ENCODE data around the gene PLA2G6.

The PLA2G6 gene, protein sequence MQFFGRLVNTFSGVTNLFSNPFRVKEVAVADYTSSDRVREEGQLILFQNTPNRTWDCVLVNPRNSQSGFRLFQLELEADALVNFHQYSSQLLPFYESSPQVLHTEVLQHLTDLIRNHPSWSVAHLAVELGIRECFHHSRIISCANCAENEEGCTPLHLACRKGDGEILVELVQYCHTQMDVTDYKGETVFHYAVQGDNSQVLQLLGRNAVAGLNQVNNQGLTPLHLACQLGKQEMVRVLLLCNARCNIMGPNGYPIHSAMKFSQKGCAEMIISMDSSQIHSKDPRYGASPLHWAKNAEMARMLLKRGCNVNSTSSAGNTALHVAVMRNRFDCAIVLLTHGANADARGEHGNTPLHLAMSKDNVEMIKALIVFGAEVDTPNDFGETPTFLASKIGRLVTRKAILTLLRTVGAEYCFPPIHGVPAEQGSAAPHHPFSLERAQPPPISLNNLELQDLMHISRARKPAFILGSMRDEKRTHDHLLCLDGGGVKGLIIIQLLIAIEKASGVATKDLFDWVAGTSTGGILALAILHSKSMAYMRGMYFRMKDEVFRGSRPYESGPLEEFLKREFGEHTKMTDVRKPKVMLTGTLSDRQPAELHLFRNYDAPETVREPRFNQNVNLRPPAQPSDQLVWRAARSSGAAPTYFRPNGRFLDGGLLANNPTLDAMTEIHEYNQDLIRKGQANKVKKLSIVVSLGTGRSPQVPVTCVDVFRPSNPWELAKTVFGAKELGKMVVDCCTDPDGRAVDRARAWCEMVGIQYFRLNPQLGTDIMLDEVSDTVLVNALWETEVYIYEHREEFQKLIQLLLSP

DNA sequence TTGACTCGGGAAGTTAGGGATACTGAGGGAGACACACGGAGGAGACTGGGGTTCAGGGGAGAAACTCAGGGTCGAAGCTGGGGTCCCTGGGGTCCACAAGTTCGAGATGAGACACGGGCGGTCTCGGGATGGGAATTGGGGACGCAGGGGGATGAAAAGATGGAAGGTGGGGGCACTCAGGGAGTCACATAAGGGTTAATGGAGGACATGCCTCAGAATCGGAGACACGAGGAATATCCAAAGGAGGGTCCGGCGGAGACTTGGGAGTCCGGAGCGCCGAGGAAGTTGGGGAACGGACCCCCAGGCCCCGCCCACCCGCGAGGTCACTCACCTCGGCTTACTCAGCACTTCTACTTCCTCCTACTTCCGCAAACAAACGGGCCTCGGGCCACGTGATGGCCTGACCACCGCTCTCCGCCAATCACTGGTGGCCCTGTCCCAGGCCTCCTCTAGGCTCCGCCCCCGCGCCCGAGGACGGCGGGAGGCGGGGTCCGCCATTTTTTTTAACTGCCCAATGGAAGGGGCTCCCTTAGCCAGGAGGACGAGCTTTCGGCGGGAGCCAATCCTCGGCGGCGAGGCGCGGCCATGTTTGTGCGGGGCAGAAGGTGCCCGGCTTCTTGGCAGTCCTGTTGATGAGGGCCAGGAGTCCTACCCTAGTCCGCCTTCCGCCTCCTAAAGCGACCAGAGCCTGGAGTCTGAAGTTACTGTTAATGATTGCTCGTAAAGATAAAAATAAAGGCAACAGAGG, at the start of gene PLA2G6:
Gene PLA2G6, minus strand, starts transcription at position 378 of the 748 bp plus-strand sequence. CDS start 12,404 bp downstream, outside the sequence.
- peak; percentile 92 for DNase-seq (ENCODE audit: low read depth)

DNA sequence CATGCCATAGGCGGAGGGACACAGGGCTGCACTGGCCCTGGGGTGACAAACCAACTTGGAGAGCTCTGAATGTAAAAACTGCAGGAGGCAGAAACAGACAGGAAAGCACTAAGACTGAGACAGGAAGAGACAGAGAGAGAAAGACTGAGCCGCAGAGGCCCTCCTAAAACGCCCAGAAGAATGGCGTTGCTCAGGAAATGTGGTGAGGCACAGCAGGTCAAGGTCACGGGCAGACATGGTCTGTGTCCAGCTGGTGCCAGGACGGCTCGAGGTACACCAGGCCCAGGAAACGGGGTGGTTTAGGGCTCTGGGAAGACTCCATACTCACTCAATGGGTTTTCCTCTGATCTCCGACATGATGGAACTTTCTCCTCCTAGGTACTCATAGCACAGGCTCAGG, 49.3 kb upstream of the PLA2G6 start:
- DNase-seq (ENCODE audit: low read depth), result no peak

DNA sequence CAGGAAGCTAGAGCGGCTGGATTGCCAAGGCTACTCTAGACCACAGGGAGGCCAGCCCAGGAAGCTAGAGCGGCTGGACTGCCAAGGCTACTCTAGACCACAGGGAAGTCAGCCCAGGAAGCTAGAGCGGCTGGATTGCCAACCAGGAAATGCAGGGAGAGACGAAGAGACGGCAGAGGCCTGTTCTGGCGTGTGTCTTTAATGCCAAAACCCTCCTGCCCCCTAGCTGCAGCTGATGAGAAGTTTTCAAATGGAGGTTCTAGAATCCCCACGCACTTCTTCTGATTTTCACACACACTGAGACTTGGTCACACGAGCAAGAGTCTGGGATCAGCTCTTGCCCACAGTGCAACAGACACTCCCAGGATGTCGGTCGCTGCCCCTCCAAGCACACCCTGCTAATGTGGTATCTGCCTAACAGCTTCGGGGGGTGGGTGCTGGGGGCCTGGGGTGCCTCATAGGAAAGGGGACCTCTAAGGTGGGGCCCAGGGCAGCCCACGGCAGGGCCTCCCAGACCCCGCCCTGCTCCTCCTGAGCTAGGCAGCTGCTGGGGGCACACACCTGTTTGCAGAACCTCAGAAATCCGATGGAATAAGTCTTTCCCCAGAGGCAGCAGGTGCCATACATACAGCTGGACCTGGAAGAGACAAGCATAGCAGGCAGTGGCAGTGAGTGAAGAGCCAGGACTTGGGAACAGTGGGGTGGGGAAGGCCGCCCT, 48.6 kb upstream of the PLA2G6 start:
- DNase-seq (ENCODE audit: low read depth), result no peak

DNA sequence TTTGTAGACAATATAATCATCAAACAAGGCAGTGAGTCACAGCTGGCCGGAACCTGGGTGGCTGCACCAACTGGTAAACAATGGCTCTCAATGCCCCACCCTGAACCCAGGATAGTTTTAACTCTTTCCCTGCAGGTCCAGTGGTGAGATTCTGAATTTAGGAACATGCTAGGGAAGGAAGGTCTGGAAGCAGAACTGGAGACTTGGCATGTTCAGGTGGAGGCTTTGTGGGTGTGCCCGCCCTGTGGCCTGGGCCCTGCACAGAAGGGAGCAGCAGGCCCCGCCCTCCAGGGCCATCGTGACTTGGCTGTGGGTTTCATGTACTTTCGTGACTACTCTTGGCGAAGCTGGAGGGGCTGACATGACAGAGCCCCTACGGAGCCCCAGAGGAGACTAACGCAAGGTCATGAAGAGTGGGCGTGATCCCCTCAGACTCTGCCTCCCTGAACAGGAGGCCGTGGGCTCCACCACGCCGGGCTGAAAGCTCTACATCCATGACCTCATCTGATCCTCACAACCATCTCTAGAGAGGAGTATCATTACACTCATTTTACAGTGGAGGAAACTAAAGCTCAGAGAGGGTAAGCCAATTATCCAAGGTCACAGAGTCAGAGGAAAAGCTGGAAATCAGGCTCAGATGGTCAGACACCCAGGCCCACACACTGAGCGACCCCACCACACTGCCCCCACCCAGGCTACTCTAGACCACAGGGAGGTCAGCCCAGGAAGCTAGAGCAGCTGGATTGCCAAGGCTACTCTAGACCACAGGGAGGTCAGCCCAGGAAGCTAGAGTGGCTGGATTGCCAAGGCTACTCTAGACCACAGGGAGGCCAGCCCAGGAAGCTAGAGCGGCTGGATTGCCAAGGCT, 47.5 kb upstream of the PLA2G6 start:
- no peak for DNase-seq (ENCODE audit: low read depth)

DNA sequence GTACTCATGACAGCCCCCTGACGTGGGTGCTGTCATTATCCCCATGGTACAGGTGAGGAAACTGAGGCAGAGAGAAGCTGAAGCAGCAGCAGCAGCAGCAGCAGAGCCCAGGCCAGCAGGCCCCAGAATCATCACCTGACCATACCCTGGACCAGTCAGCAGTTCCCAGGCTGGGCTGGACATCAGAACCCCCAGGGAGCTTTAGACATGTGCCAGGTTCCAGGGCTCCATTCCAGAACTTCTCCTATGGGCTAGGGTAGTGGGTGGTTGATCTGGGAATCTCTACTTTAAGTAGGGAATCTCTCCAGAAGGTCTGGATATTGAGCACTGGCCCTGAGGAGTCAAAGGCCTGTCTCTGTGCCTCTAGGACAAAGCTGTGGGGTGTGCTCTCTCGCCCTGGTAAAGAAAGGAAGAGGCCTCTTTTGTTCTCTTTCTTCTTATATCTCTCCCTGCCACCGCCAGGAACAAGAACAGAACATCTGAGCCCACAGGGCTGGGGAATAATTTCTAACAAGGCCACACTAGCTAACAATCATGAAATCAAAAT, 46.8 kb upstream of the PLA2G6 start:
- DNase-seq (ENCODE audit: low read depth), result no peak

DNA sequence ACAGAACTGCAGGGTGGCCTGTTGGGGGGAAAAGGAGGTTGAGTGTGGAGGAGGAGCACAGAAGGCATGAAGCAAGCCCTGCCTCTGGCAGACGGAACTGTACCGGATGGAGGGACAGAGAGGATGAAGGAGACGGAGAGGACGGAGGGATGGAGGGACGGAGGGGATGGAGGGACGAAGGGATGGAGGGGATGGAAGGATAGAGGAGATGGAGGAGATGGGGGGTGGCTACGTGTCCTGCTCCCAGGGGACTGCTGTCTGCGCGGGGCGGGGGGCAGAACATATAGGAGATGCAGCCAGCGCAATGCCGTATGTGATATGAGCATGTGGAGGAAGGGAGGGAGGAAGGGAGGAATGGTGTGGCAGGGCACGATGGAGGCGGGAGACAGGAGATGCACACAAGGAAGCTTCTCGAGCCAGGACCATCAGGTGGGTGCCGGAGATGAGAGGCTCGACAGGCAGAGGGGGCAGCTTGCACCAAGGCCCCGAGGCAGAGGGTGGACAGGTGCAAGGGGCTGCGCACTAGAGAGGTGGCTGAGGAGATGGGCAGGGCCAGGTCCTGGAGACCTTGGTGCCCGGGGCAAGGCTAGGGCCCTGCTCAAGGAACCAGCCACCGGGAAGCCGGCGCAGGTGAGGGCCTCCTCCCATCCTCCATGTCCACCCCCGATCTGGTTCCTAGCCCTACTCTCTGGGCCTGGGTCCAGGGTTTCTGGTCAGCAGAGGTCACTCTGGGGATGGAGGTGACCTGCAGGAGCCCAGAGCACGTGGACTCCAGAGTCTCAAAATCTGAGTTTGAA, 45.4 kb upstream of the PLA2G6 start:
- no peak for DNase-seq (ENCODE audit: low read depth)

DNA sequence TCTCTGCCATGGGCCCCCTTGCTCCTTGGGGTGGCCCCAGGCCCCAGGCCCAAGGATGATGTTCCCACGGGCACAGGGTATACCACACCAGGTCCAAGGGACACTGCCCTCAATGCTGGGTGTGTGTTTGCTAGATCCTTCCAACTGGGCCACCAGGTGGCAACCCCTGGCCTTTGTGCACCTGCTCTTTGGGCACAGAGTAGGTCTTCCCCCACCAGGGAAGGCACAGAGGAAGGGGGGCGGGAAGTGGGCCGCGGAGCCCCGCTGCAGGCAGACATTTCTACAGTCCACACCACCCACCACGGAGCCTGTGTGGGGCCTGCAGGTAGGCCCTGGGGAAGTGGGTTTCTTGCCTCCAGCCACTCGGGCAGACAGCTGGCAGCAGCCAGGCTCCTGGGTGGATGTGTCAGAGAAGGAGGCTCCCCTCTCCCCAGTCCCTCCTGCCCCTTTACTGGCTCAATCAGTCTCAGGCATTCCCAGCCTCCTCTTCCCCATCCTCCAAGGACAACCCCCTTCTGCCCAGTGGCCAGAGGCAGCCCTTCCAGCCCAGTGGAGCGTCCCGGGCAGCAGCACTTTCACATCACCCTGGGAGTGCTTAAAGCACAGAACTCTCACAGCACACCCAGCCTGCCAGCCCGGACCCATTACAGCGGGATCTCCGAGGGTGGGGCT, 41.8 kb upstream of the PLA2G6 start:
- DNase-seq (ENCODE audit: low read depth), result no peak

DNA sequence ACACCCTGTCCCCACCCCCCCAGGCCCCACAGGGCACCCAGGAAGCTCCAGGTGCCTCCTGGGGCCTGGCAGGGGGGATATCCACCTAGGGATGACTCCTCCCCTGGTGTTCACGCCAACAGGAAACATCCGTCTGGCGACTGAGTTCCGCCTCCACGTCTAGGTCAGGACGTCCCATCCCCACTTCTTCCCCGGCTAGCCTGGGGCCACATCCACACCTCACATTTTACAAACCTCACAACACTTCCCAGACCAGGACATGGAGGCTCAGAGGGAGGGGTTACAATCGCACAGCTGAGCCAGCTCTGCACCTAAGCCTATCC, 41.1 kb upstream of the PLA2G6 start:
- no peak for DNase-seq (ENCODE audit: low read depth)

DNA sequence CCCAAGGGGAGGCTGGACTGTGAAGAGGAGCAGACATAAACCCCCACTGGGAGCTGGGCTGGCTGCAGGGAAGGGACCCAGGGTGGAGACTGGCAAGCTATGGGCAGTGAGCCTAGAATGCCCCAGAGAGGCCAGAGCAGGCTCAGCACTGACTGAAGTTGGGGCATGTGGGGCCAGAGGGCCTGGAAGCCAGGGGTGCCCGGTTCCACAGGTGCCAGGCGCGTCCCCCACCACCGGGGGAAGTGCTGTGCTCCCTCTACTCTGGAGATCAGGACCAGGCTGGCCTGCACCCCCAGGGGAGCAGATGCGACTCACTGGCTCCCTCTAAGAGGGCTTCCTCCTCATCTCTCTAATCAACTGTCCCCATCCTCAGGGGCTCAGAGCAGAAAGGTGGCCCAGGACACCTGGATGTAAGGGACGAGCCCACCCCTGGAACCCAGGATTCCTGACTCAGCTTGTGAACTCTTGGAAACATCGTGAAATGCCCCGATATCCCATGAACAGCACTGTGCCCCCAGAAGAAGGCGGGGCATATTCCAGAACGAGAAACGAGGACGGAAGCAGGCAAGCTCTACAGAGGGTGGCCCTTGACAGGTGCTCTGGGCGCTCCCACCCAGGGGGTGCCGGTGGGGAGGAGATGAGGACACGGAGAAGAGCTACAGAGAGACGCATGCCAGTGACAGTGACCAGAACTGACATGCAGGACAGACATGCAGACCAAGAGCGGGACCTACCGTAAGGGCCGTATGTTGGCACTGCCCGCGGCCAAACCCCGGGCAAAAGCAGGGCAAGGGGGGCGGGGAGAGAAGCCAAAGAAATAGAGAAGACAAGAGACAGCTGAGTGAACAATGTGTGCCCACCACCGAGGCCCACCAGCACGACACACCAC, 40.5 kb upstream of the PLA2G6 start:
- no peak for DNase-seq (ENCODE audit: low read depth)

DNA sequence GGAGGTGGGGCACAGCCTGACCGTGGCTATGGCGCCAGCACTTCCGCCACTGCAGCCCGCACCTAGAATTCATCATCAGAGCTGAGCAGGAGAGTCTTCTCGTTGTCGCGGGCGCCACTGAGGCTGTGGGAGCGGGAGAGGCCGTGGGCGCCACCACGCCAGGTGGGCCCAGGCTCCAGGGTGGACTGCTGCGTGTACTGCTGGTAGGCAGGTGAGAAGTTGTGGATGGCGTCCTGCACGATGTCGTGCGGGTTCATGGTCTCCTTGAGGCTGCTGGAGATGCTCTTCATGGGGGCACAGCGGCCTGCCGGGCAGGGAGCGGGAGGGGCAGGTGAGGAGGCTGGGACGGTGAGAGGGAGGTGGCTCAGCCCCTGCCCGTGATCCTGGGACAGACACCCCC, 39.8 kb upstream of the PLA2G6 start:
- no peak for DNase-seq (ENCODE audit: low read depth)

DNA sequence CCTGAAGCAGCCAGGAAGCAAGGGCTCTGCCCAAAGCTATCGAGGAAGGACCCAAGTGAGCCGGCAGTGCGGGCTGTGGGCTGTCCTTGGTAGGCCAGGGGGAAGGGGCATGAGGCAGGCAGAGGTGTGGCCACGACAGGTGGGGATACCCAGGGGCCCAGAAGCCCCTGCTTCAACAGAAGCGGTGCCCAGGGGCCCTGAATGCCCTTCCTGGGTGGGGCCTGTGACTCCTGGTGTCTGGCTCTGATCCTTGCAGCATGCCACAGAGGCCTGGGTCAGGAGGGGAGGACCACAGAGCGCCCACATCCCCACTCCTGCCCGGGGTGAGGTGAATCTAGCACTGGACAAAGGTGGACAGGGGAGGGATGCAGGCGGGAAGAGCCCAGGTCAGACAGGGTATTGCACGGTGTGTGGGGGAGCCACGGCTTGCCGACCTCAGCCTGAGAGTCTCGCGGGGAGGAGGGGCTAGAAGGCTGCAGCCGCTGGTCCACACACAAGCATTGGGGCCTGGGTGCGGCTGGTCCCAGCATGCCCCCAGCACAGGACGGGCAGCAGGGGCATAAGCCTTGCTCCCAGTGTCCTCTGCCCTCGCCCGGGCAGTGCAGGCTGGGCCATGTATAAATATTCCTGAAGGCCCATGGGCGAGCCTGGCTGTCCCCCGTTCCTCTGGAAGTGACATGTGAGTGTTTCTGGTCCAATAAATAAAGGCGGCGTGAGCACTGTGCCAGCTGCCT, 39.2 kb upstream of the PLA2G6 start:
- DNase-seq (ENCODE audit: low read depth), result no peak

DNA sequence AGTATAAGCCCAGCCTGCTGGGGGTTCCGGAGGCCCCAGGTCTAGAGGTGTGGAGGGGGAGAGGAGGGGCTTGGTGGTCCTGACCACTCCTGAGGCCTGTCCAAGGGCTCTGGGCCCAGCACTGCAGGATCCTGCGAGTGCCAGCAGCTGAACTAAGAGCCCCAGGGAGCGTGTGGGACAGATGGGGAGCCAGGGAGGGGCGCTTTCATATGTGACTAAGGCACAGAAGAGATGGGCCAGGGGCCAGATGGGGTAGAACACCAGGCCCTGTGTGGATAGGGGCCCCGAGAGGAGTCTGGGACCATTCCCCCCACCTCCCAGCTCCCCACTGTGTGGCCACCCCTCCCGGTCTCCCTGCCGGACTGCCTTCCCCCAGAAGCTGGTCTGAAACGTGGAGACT, 38.5 kb upstream of the PLA2G6 start:
- no peak for DNase-seq (ENCODE audit: low read depth)

DNA sequence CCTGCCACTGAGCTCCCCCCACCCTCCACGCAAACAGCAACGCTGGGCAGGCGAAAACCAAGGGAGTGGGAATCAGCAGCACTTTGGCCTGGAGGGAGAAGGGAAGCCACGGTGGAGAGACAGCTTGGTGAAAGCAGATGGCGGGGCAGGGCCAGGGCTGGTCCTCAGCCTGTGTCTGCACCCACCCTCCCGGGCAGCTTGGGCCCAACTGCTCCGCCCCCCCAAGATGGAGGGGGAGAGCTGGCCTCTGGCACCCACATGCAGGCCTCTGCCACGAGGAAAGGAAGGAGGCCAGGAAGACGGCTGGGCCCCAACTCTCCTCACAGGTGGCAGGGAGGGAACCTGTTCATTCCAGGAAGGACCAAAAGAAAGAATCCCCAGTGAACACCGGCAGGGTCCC, 38.0 kb upstream of the PLA2G6 start:
- no peak for DNase-seq (ENCODE audit: low read depth)

DNA sequence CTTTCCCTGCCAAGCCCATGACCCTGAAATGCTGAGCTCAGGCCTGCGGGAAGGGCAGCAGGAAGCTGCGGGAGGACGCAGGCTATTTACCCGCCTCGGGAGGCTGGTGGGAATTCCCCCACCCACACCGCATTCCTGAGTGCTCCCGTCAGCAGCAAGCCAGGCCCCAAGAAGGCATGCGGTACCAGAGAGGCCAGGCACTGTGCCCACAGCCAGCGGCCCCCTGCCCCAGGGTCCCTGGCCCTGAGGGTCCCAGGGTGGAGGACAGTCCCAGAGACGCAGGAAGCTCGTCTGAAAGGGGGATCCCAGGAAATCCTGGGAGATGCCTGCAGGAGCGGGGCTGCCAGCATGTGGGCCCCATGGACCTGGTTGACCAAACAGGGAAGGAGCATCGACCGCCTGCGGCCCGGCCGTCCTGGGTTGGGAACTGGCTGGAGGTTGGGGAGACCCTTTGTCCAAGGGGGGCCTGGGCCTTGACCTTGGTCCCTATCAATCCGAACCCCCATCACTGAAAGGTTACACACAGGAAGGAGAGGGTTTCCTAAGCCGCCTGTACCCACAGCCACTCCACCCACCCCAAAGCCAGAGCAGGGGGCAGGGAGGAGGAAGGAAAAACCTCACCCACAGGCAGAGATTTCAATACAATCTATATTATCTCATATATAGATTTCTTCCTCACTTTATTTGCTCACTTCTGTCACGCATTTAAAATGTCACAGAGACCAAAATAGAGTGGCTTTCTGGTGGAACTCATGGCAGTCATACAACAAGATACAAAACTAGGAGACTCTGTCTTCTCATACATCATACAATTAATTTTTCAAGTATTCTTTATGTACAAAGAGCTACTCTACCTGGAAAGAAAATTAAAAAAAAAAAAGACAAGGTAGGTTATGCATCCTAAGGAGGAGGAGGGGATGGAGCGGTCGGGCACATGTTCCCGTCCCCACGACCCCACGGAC, 37.3 kb upstream of the PLA2G6 start:
- no peak for DNase-seq (ENCODE audit: low read depth)

DNA sequence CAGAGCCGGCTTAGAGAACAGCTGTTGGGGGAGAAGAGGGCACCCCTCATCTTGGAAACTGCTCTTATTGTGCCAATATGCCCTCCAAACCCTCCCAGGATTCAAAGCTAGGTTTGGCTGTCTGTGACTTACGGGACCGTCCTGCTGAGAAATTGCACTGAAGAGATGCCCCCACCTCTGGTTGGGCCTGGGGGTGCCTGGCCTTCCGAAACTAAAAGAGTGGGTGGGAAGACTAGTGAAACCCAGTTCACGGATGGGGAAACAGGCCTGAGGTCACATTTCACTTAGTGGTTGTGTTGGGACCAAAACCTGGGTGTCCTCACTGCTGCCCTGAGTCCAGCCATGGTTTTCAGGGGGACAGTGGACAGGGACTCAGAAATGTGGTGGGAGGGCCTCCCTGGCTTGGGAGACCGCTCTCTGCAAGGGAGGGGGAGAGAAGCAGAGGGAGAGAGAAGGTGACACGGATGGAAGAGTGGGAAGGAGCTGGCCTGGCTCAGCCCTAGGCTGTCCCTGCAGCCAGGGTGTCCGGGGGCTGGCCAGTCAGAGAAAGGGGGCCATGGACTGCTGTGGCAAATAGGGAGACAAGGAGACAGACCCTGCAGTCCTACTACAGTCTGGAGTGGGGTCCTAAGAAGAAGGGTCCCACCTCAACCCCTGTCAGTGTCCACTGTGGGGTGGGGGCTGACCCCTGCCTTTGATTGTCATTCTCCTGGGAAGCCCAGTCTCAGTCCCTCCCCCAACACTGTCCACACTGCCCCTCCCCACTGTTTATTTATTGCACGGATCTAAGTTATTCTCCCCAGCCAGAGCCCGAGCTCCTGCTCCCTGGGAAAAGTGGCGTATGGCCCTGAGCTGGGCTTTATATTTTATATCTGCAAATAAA, 33.8 kb upstream of the PLA2G6 start:
- no peak for DNase-seq (ENCODE audit: low read depth)
